ENCODE results near the gene THADA. TPM values are rescaled to one million over a fixed set of nuclear protein-coding genes. Genes with fewer than 3 reads are reported as not detected.

Gene THADA
- total RNA-seq, 1 experiment from 2014 or later: 27.5 TPM

- H3K36me3 Mint-ChIP-seq: no peaks in the 10 kb centered on the region
- no peak overlapping the region for H3K4me3 Mint-ChIP-seq
- no peaks in the 10 kb centered on the region for H3K27me3 Mint-ChIP-seq (ENCODE audit: low read depth)
- TF ChIP-seq ATF6 (CRISPR knock-in tag; IDR thresholded peaks at IDR 0.05): no peak
- no peak for TF ChIP-seq NR3C1 (CRISPR knock-in tag; conservative IDR thresholded peaks at IDR 0.05; ENCODE audit: low read depth)
- H3K27ac Mint-ChIP-seq: no peak overlapping the region
- 0 out of 2 replicates have a peak, but pooled peaks cover 3% of the 10 kb centered on the region for H3K4me1 Mint-ChIP-seq
- ChIA-PET POLR2A (interaction anchor here (0.7 kb wide), 1 partner anchor 140 kb away, joined by 3 read pairs; no protein-coding TSS in a partner anchor), CTCF (no interaction called here)
- no peaks in the 10 kb centered on the region for H3K9me3 Mint-ChIP-seq
- ATAC-seq (no peak), DNase-seq (ENCODE audit: low spot score) (no peak)
These were observed 115.0 kb downstream of the THADA start for GRCh38 chr2:43480874-43481273.

GRCh38 chr2:43478412-43479086 lies 117.3 kb downstream of the THADA start:
- ChIA-PET CTCF (no interaction called here), POLR2A (no interaction called here)
- no peaks in the 10 kb centered on the region for H3K4me1 Mint-ChIP-seq

GRCh38 chr2:43475922-43476321 lies 119.9 kb downstream of the THADA start:
- ATAC-seq: no peak
- H3K4me3 Mint-ChIP-seq: no peak overlapping the region
- no peak for DNase-seq (ENCODE audit: low spot score)
- no peaks in the 10 kb centered on the region for H3K36me3 Mint-ChIP-seq
- no peak overlapping the region for H3K27ac Mint-ChIP-seq
- H3K9me3 Mint-ChIP-seq: no peaks in the 10 kb centered on the region
- H3K27me3 Mint-ChIP-seq (ENCODE audit: low read depth): no peaks in the 10 kb centered on the region
- CTCF ChIA-PET: interaction anchor here (1.0 kb wide), 1 partner anchor 9 kb away, joined by 4 read pairs; no protein-coding TSS in a partner anchor
- no peaks in the 10 kb centered on the region for H3K4me1 Mint-ChIP-seq
- POLR2A ChIA-PET: no interaction called here
- no peak for TF ChIP-seq MLX (CRISPR knock-in tag; IDR thresholded peaks at IDR 0.05)
- no peak for TF ChIP-seq SOX15 (CRISPR knock-in tag; IDR thresholded peaks at IDR 0.05)
- TF ChIP-seq RORB (CRISPR knock-in tag; IDR thresholded peaks at IDR 0.05): no peak
- TF ChIP-seq IRF2 (CRISPR knock-in tag; IDR thresholded peaks at IDR 0.05; ENCODE audit: borderline replicate concordance, low read depth): no peak
- TF ChIP-seq EMX1 (CRISPR knock-in tag; IDR thresholded peaks at IDR 0.05): no peak
- TF ChIP-seq CREM (CRISPR knock-in tag; IDR thresholded peaks at IDR 0.05): no peak
- TF ChIP-seq ZNF317 (CRISPR knock-in tag; IDR thresholded peaks at IDR 0.05; ENCODE audit: borderline replicate concordance, low read depth): no peak
- TF ChIP-seq ZMAT4 (CRISPR knock-in tag; IDR thresholded peaks at IDR 0.05): no peak

More at GRCh38 chr2:43478412-43479086, 117.3 kb downstream of the THADA start:
- Mint-ChIP-seq H3K36me3 (no peaks in the 10 kb centered on the region), H3K27ac (no peak overlapping the region), H3K27me3 (ENCODE audit: low read depth) (no peaks in the 10 kb centered on the region), H3K9me3 (no peaks in the 10 kb centered on the region), H3K4me3 (no peak overlapping the region)
- ATAC-seq (no peak), DNase-seq (ENCODE audit: low spot score) (no peak)
- TF ChIP-seq TEAD1 (CRISPR knock-in tag; IDR thresholded peaks at IDR 0.05): no peak
- TF ChIP-seq NR3C1 (CRISPR knock-in tag; conservative IDR thresholded peaks at IDR 0.05; ENCODE audit: low read depth): no peak
- no peak for TF ChIP-seq ZNF396 (CRISPR knock-in tag; IDR thresholded peaks at IDR 0.05; ENCODE audit: borderline replicate concordance)
- no peak for TF ChIP-seq GTF2I (CRISPR knock-in tag; conservative IDR thresholded peaks at IDR 0.05)
- no peak for TF ChIP-seq ZNF512 (CRISPR knock-in tag; IDR thresholded peaks at IDR 0.05; ENCODE audit: borderline replicate concordance)
- TF ChIP-seq ATF6 (CRISPR knock-in tag; IDR thresholded peaks at IDR 0.05): no peak
- no peak for TF ChIP-seq MYBL2 (CRISPR knock-in tag; IDR thresholded peaks at IDR 0.05)
- TF ChIP-seq ZBTB43 (CRISPR knock-in tag; IDR thresholded peaks at IDR 0.05): no peak
- TF ChIP-seq CBFB (CRISPR knock-in tag; IDR thresholded peaks at IDR 0.05; ENCODE audit: low read depth): no peak
- TF ChIP-seq NFATC4 (CRISPR knock-in tag; IDR thresholded peaks at IDR 0.05): no peak
- no peak for TF ChIP-seq IRF2 (CRISPR knock-in tag; IDR thresholded peaks at IDR 0.05; ENCODE audit: borderline replicate concordance, low read depth)
